A204.1 (cell line): ENCODE results near the gene RTN4IP1.

Experiments
- FAIRE-seq: peaks from 2 replicates; lab custom pipeline; 2012; peaks lifted over from hg19 to GRCh38; lab: Jason Lieb, UNC

RTN4IP1 gene

GRCh38 chr6:106540907-106541306 lies 88.4 kb downstream of the RTN4IP1 start:
- FAIRE-seq = no peak

GRCh38 chr6:106540432-106540831 lies 88.9 kb downstream of the RTN4IP1 start:
- FAIRE-seq = no peak

GRCh38 chr6:106539936-106540335 lies 89.4 kb downstream of the RTN4IP1 start:
- no peak for FAIRE-seq

GRCh38 chr6:106538145-106538544 lies 91.2 kb downstream of the RTN4IP1 start:
- FAIRE-seq = no peak

GRCh38 chr6:106537662-106538061 lies 91.6 kb downstream of the RTN4IP1 start:
- no peak for FAIRE-seq

GRCh38 chr6:106536851-106537250 lies 92.4 kb downstream of the RTN4IP1 start:
- FAIRE-seq = no peak

- FAIRE-seq = no peak
These were observed 92.9 kb downstream of the RTN4IP1 start for GRCh38 chr6:106536357-106536756.

GRCh38 chr6:106535012-106535411 lies 94.3 kb downstream of the RTN4IP1 start:
- no peak for FAIRE-seq

GRCh38 chr6:106534564-106534982 lies 94.7 kb downstream of the RTN4IP1 start:
- no peak for FAIRE-seq

- no peak for FAIRE-seq
These were observed 95.3 kb downstream of the RTN4IP1 start for GRCh38 chr6:106534004-106534403.

GRCh38 chr6:106533054-106533453 lies 96.2 kb downstream of the RTN4IP1 start:
- no peak for FAIRE-seq

- FAIRE-seq = no peak
These were observed 98.8 kb downstream of the RTN4IP1 start for GRCh38 chr6:106530502-106530901.

GRCh38 chr6:106530026-106530425 lies 99.3 kb downstream of the RTN4IP1 start:
- FAIRE-seq = no peak

- FAIRE-seq = no peak
These were observed 99.9 kb downstream of the RTN4IP1 start for GRCh38 chr6:106529438-106529837.

- no peak for FAIRE-seq
These were observed 100.8 kb downstream of the RTN4IP1 start for GRCh38 chr6:106528521-106528920.

GRCh38 chr6:106527979-106528378 lies 101.3 kb downstream of the RTN4IP1 start:
- no peak for FAIRE-seq

- no peak for FAIRE-seq
These were observed 102.2 kb downstream of the RTN4IP1 start for GRCh38 chr6:106527117-106527516.

- no peak for FAIRE-seq
These were observed 103.4 kb downstream of the RTN4IP1 start for GRCh38 chr6:106525882-106526275.

- FAIRE-seq = no peak
These were observed 104.0 kb downstream of the RTN4IP1 start for GRCh38 chr6:106525107-106525881.

- FAIRE-seq = no peak
These were observed 106.6 kb downstream of the RTN4IP1 start for GRCh38 chr6:106522562-106523250.
